HG03565 (cell line): Measurements from ENCODE around the gene TEX13A.

ENCODE experiments used
- ATAC-seq: cut with Tn5 transposase; IDR thresholded peaks from one replicate; pipeline ENCODE4 v1.9.1; 2021; ENCODE audit warnings: mild to moderate bottlenecking, moderate library complexity; ENCODE audit not compliant: unreplicated experiment

Gene TEX13A

GRCh38 chrX:105179644-105180043 is 40.9 kb downstream of the TEX13A start:
- ATAC-seq, result no peak

- no peak for ATAC-seq
Measured at GRCh38 chrX:105173071-105173470, 47.4 kb downstream of the TEX13A start.
